Omental fat pad (tissue), 4 donors: ENCODE results near the gene ATG16L2. TPM values are rescaled to one million over a fixed set of nuclear protein-coding genes. Genes with fewer than 3 reads are reported as not detected.
"Not testable (repeated sequence)": the region's sequence is repeated elsewhere in the genome, so short reads cannot be mapped to it uniquely, and the experiment has no call there.

Source experiments
- ATAC-seq: fragments of 150-250 bp; one replicate; pipeline ENCODE4 v1.9.1; 2016; ENCODE audit warnings: mild to moderate bottlenecking, moderate library complexity; ENCODE audit not compliant: low FRiP score
- DNase-seq: peaks from one replicate; pipeline ENCODE4 v3.0.0-alpha.2; 2019; ENCODE audit warnings: low spot score
- CTCF ChIP-seq, 3 donors: fragments of 450-650 bp; IDR thresholded peaks; one replicate each; pipeline ENCODE4 v1.5.1; 2016 to 2017; ENCODE audit warnings: antibody characterized with exemption in 3 of 3, mild to moderate bottlenecking in 3 of 3, moderate library complexity in 2 of 3
- total RNA-seq, 4 donors: library from RNA; depleted of rRNA; stranded (reverse); fragments of >200 nt; gene quantifications; one replicate each; pipeline ENCODE4 v1.1.0, GENCODE V29; 2016

Gene ATG16L2
- total RNA-seq, 4 donors from 2014 or later: 15.5 to 81.0 (median 26.7) TPM

- no peak for DNase-seq
- no peak for ATAC-seq
- TF ChIP-seq CTCF (IDR thresholded peaks at IDR 0.05): no peak
Measured at GRCh38 chr11:72786305-72787215, 27.7 kb upstream of the ATG16L2 start.

- TF ChIP-seq CTCF (IDR thresholded peaks at IDR 0.05): no peak
- DNase-seq: no peak
- no peak for ATAC-seq
Measured at GRCh38 chr11:72787216-72788104, 26.8 kb upstream of the ATG16L2 start.

GRCh38 chr11:72788241-72788640 is 26.0 kb upstream of the ATG16L2 start:
- ATAC-seq (no peak), DNase-seq (no peak)
- no peak for TF ChIP-seq CTCF (IDR thresholded peaks at IDR 0.05)

- ATAC-seq: no peak
- no peak for DNase-seq
- no peak for TF ChIP-seq CTCF (IDR thresholded peaks at IDR 0.05)
Measured at GRCh38 chr11:72789493-72790131, 24.6 kb upstream of the ATG16L2 start.

- DNase-seq, ATAC-seq: not testable (repeated sequence)
Measured at GRCh38 chr11:72791228-72791627, 23.0 kb upstream of the ATG16L2 start.

GRCh38 chr11:72792437-72793021 is 21.7 kb upstream of the ATG16L2 start:
- ATAC-seq: no peak
- TF ChIP-seq CTCF (IDR thresholded peaks at IDR 0.05): no peak
- no peak for DNase-seq

- no peak for ATAC-seq
- no peak for DNase-seq
- no peak for TF ChIP-seq CTCF (IDR thresholded peaks at IDR 0.05)
Measured at GRCh38 chr11:72793076-72793424, 21.2 kb upstream of the ATG16L2 start.
